ENCODE data around the gene WASF2.

WASF2 gene

GRCh38 chr1:27487966-27488884 is 1.7 kb downstream of the WASF2 start:
- Histone ChIP-seq H3K9me2 (ENCODE audit: low read depth, low read length) (no peaks in the 10 kb centered on the region), H3K4me3 (ENCODE audit: low read depth, low read length, poor library complexity, severe bottlenecking) (peak overlapping the region; percentile 97), H3F3A (ENCODE audit: insufficient read depth, low read length) (0 out of 2 replicates have a peak, but pooled peaks cover 6% of the 10 kb centered on the region), H4K20me1 (ENCODE audit: insufficient read depth, low read length) (no peaks in the 10 kb centered on the region), H3K9me3 (ENCODE audit: low read length) (no peaks in the 10 kb centered on the region), H3K27ac (ENCODE audit: low read depth, low read length, poor library complexity, severe bottlenecking) (peak overlapping the region; percentile 85), H3K79me2 (ENCODE audit: insufficient read depth, low read length) (peaks cover 61% of the 10 kb centered on the region), H3K36me3 (ENCODE audit: insufficient read depth, low read length) (peaks cover 34% of the 10 kb centered on the region), H3K27me3 (ENCODE audit: insufficient read depth, low read length) (no peaks in the 10 kb centered on the region), H3K4me2 (ENCODE audit: low read length) (peak overlapping the region; percentile 99), H2AFZ (ENCODE audit: low read length) (no peak overlapping the region), H3K4me1 (ENCODE audit: insufficient read depth, low read length, severe bottlenecking) (peaks cover 69% of the 10 kb centered on the region), H3K9ac (ENCODE audit: low read length) (peak overlapping the region; percentile 98)
- TF ChIP-seq, protein P1, sequence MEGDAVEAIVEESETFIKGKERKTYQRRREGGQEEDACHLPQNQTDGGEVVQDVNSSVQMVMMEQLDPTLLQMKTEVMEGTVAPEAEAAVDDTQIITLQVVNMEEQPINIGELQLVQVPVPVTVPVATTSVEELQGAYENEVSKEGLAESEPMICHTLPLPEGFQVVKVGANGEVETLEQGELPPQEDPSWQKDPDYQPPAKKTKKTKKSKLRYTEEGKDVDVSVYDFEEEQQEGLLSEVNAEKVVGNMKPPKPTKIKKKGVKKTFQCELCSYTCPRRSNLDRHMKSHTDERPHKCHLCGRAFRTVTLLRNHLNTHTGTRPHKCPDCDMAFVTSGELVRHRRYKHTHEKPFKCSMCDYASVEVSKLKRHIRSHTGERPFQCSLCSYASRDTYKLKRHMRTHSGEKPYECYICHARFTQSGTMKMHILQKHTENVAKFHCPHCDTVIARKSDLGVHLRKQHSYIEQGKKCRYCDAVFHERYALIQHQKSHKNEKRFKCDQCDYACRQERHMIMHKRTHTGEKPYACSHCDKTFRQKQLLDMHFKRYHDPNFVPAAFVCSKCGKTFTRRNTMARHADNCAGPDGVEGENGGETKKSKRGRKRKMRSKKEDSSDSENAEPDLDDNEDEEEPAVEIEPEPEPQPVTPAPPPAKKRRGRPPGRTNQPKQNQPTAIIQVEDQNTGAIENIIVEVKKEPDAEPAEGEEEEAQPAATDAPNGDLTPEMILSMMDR (IDR thresholded peaks at IDR 0.05; ENCODE audit: low read length) = no peak
- no peak for TF ChIP-seq EZH2 (IDR thresholded peaks at IDR 0.05; ENCODE audit: borderline replicate concordance, low read length)

DNA sequence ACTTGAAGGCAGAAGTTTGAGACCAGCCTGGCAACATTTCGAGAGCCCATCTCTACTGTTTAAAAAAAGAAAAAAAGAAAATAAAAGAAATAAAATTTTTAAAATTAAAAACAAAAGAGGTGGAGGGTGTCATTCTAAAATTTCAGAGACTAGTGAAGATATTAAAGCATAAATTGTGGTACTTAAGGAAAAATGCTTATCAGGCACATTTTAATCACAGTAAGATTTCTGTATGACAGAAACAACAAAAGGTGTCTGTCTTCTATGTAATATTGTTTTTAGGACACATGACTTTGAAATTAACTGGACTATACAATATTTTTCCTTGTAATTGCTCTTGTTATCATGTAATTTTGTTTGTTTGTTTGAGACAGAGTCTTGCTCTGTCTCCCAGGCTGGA is 4.6 kb downstream of the WASF2 start:
- Histone ChIP-seq H4K20me1 (ENCODE audit: insufficient read depth, low read length) (no peaks in the 10 kb centered on the region), H3K4me2 (ENCODE audit: low read length) (no peak overlapping the region; the same call in 1 of the 2 replicates)

DNA sequence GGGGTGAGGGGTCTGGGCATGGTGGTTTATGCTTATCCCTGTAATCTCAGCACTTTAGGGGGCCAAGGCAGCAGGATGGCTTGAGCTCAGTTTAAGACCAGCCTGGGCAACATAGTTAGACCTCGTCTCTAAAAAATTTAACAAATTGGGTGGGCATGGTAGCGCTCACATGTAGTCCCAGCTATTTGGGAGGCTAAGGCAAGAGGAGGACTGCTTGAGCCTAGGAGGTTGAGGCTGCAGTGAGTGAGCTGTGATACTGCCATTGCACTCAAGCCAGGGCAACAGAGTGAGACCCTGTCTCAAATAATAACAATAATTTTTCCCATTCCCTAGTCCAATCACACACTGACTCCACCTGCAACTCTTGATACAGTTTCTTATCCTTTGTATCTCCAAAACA is 6.3 kb downstream of the WASF2 start:
- TF ChIP-seq EZH2 (IDR thresholded peaks at IDR 0.05; ENCODE audit: borderline replicate concordance, low read length) = no peak
- TF ChIP-seq, protein P1 (IDR thresholded peaks at IDR 0.05; ENCODE audit: low read length) = no peak
- H3K27me3 ChIP-seq (ENCODE audit: insufficient read depth, low read length) = no peaks in the 10 kb centered on the region
- peak overlapping the region; percentile 96 for H3K27ac ChIP-seq (ENCODE audit: low read depth, low read length, poor library complexity, severe bottlenecking)
- no peaks in the 10 kb centered on the region for H3K9me2 ChIP-seq (ENCODE audit: low read depth, low read length)
- H3K36me3 ChIP-seq (ENCODE audit: insufficient read depth, low read length) = peaks cover 47% of the 10 kb centered on the region
- H3K9ac ChIP-seq (ENCODE audit: low read length) = peak overlapping the region; percentile 43
- H3K79me2 ChIP-seq (ENCODE audit: insufficient read depth, low read length) = peaks cover 95% of the 10 kb centered on the region
- 0 out of 2 replicates have a peak, but pooled peaks cover 6% of the 10 kb centered on the region for H3F3A ChIP-seq (ENCODE audit: insufficient read depth, low read length)
- H2AFZ ChIP-seq (ENCODE audit: low read length) = no peak overlapping the region
- no peaks in the 10 kb centered on the region for H4K20me1 ChIP-seq (ENCODE audit: insufficient read depth, low read length)
- peak overlapping the region; percentile 58 for H3K4me2 ChIP-seq (ENCODE audit: low read length)
- peaks cover 67% of the 10 kb centered on the region for H3K4me1 ChIP-seq (ENCODE audit: insufficient read depth, low read length, severe bottlenecking)
- no peaks in the 10 kb centered on the region for H3K9me3 ChIP-seq (ENCODE audit: low read length)
- peak overlapping the region; percentile 17 for H3K4me3 ChIP-seq (ENCODE audit: low read depth, low read length, poor library complexity, severe bottlenecking)

More for the DNA sequence above, 4.6 kb downstream of the WASF2 start:
- Histone ChIP-seq H3K9ac (ENCODE audit: low read length) (no peak overlapping the region), H3K36me3 (ENCODE audit: insufficient read depth, low read length) (peaks cover 38% of the 10 kb centered on the region), H3F3A (ENCODE audit: insufficient read depth, low read length) (0 out of 2 replicates have a peak, but pooled peaks cover 6% of the 10 kb centered on the region), H3K79me2 (ENCODE audit: insufficient read depth, low read length) (peaks cover 90% of the 10 kb centered on the region), H3K4me3 (ENCODE audit: low read depth, low read length, poor library complexity, severe bottlenecking) (no peak overlapping the region), H3K9me3 (ENCODE audit: low read length) (no peaks in the 10 kb centered on the region), H3K4me1 (ENCODE audit: insufficient read depth, low read length, severe bottlenecking) (peaks cover 63% of the 10 kb centered on the region), H2AFZ (ENCODE audit: low read length) (no peak overlapping the region), H3K27ac (ENCODE audit: low read depth, low read length, poor library complexity, severe bottlenecking) (peak overlapping the region; percentile 96), H3K9me2 (ENCODE audit: low read depth, low read length) (no peaks in the 10 kb centered on the region), H3K27me3 (ENCODE audit: insufficient read depth, low read length) (no peaks in the 10 kb centered on the region)
- no peak for TF ChIP-seq EZH2 (IDR thresholded peaks at IDR 0.05; ENCODE audit: borderline replicate concordance, low read length)
- TF ChIP-seq, protein P1 (IDR thresholded peaks at IDR 0.05; ENCODE audit: low read length) = no peak

Data from OCI-LY1 (cell line).